Endometrium (tissue), 2 donors: ENCODE results near the gene PPIAL4G.
"Not testable (repeated sequence)": the region's sequence is repeated elsewhere in the genome, so short reads cannot be mapped to it uniquely, and the experiment has no call there.

Experiments used
- FAIRE-seq: peaks from 2 replicates; lab custom pipeline; 2012; peaks lifted over from hg19 to GRCh38; lab: Jason Lieb, UNC
- donor health status: control.
- donor health status: control.

PPIAL4G gene

DNA sequence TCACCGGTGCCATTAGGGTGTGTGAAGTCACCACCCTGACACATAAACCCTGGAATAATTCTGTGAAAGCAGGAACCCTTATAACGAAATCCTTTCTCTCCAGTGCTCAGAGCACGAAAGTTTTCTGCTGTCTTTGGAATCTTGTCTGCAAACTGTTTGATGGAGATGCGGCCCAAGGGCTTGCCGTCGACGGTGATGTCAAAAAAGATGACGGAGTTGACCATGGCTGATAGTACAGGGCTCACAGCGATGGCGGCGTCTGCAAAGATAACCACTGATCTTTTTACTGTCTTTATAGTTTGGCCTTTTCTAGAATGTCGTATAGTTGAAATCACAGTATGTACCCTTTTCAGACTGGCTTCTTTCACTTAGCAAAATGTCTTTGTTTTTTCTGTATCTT lies at the start of gene PPIAL4G:
Gene PPIAL4G, minus strand, starts transcription at position 274 of the 400 bp plus-strand sequence. Its CDS starts 50 bp downstream, at position 224.
- FAIRE-seq, result not testable (repeated sequence)

DNA sequence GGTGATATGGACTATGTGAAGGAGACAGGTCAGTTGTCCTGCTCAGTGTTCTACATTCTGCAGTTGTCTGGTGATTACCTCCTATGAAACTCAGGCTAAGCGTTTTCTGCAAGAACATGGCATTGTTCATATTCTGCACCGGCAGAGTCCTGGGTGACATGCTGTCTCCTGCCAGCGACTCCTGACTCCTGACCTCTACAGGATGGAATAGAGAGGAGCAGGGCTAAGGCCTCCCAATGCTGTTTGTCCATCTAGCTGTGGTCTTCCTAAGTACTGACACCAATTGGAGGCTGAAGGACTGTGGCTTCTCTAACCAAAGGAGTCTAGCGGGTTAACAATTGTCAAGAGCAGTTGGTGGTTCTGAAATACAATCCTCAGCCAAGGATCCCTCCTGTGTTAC lies 49.1 kb upstream of the PPIAL4G start:
- FAIRE-seq, result not testable (repeated sequence)

DNA sequence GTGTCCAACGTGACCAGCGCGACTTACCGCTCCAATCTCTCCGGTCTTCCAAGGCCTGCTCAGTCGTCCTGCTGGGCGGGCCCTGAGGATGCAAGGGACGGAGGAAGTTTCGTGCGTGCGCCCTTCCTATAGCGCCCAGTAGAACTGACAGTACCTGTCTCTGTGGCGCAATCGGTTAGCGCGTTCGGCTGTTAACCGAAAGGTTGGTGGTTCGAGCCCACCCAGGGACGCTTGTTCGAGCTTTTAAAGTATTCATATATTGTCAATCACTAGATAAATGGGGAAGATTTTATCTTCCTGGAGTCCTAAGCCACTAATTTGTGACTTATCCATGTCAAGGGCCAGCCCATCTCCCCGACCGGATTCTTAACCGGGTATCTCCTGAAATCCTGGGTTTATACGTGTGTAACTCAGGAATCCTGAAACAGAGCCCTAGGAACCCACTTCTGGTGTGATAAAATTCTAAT lies 46.0 kb upstream of the PPIAL4G start:
- not testable (repeated sequence) for FAIRE-seq

DNA sequence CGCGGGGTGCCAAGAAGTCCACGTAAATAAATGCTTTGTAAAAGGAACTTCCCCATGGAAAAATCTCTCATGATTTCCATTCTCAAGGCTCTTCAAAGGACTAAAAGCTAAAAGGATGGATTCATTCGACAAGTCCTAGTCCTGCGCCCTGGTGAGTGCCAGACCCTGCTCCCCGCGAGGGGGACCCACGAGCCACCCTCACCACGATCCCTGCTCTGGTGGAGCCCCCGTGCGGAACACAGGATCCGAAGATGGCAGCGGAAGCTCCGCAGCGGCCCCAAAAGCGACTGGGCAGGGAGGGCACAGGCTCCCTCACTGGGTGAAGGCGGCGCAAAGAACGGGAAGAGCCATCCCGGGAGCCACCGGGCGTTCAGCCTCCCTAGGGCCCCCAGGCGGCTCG lies 45.5 kb upstream of the PPIAL4G start:
- FAIRE-seq, result not testable (repeated sequence)

DNA sequence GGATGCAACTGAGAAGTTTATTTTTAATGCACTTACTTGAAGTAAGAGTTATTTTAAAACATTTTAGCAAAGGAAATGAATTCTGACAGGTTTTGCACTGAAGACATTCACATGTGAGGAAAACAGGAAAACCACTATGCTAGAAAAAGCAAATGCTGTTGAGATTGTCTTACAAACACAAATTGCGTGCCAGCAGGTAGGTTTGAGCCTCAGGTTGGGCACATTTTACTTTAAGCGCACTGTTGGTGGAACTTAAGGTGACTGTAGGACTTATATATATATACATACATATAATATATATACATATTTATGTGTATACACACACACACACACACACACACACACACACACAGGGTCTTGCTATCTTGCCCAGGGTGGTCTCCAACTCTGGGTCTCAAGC lies 43.5 kb upstream of the PPIAL4G start:
- FAIRE-seq, result not testable (repeated sequence)

DNA sequence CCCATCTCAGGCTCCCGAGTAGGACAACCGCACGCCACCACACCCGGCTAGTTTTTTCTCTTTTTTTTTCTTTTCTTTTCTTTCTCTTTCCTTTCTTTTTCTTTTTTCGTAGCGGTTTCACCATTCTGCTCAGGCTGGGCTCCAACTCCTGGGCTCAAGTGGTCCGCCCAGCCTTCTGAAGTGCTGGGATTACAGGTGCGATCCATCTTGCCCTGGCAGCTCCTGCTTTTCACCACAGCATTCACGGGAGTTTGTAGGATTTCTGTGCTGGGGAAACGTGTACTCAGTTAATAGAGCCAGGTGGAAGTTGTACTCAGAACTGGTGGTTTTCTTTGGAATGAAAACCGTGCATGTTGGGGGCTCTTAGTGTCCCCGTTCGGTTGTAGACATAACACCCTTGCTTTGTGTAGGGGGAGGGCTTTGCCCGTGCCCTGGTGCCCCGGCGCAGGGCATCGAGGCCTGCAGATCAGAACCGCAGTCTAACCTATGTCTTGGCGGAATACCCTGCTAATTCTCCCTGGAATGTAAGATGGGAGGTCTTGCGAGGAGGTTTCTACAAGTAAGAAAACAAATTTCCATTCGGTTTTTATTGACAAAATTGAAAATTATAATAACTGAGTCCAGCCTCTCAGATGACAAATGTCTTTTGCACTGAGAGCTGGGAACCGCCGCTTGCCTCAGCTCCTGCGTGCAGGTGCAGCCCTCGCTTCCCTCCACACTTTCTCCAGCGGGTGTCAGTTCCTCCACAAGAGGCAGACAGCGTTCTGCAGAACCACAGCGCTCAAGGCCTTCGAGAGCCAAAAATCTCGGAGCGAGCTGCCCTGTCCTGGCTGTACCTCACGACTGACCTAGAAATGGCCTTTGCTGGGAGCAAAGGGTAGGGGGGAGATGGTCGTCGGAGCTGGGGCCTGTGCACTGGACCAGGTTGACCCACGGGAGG lies 40.4 kb upstream of the PPIAL4G start:
- FAIRE-seq, result not testable (repeated sequence)

DNA sequence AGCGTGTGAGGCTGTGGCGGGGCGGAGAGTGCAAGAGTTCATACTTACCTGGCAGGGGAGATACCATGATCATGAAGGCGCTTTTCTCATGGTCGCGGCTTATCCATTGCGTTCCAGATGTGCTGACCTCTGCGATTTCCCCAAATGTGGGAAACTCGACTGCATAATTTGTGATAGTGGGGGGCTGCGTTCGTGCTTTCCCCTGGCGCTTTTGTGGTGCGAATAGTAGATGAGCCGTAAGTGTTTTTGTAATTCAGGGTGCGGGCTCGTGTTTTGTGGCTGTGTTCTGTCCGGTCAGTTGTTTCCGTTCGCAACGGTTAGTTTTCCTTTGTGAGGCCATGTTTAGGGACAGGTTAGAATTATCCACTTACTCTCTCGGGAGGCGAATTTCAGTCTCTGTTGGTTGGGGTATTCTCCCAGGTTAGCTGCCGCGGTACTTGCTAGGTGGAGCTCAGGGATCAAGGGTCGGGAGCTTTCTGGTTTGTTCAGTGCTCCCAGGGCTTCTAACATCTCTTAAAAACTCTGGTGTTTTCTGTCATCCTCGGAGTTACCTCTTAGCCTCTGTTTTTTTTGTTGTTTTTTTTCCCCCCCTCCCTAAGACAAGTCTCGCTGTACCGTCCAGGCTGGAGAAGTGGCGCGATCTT lies 39.6 kb upstream of the PPIAL4G start:
- FAIRE-seq, result not testable (repeated sequence)

DNA sequence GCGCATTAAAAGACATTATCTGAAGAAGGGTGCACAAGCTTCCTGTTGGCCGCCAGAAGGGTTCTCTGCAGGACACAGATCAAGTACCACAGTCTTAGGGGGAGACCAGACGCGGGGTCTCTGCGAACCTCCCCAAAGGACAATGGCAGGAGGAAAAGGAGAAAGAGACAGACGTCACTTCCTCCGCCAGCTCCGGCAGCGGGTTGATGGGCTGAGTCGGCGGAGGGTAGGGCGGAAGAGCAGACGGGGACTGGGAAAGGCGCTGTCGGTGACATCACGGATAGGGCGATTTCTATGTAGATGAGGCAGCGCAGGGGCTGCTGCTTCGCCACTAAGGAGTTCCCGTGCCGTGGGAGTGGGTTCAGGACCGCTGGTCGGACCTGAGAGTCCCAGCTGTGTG lies 39.0 kb upstream of the PPIAL4G start:
- FAIRE-seq, result not testable (repeated sequence)

DNA sequence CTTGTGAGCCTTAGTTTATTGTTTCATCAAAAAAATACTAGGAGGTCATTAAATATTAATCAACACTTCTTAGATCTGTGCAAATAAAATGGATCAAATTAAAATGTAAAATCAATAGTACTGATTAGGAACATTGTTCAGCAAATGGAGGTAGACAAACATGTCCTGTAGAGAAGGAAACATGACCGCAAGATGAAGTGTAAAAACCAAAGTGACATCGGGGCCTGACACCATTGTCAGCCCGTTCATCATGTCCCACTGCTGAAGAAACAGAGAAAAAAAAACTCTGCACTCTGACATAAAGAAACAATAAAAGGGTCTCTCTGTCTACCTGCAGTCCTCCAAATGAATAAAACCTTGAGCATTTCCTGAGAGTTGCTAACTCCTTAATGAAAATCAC lies 31.2 kb upstream of the PPIAL4G start:
- FAIRE-seq, result not testable (repeated sequence)

DNA sequence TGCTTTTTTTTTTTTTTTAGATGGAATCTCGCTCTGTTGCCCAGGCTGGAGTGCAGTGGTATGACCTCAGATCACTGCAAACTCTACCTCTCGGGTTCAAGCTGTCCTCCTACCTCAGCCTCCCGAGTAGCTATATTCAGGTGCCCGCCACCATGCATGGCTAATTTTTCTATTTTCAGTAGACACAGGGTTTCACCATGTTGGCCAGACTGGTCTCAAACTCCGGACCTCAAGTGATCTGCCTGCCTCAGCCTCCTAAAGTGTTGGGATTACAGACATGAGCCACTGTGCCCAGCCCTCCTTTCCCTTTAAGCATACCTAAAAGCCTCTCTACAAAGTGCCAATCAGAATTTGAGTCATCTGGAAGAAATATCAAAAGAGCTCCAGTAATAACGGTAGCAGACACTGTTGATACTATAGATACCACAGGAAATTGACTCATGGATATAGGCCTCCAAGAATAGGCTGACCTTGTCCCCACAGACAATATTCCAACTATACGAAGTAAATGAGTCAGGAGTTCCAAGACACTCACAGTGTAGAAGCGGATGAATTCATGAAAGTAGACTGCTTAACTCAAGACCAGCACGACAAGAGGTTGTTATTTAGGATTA lies 29.6 kb upstream of the PPIAL4G start:
- FAIRE-seq, result not testable (repeated sequence)

DNA sequence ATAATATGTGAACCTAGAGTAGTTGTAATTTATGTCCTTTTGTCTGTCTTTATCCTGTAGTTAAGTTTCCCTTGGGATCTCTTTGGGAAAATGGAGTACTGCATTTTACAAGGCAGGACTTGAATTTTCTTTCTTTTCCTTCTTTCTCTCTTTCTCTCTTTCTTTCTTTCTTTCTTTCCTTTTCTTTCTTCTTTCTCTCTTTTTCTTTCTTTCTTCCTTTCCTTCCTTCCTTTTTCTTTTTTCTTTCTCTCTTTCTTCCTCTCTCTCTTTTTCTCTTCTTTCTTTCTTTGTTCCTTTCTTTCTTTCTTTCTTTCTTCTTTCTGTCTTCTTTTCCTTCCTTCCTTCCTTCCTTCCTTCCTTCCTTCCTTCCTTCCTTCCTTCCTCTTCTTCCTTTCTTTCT lies 10.8 kb upstream of the PPIAL4G start:
- FAIRE-seq, result not testable (repeated sequence)

DNA sequence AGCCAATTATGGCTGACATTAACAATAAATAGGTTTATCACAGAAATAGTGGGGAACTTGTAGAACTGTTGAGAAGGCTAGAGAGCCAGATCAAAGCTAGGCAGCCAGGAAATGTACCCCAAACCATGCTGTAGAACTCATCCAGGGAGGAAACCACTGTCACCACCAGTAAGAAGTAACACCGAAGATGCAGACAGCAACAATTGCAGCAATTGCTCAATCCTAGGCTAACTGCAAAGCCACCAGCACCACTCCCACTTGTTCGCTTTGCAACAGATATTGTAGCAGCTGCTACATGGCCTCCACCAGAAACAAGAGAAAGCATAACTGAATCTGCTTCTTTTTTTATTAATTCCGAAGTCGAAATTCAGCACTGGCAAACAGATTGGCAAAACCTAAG lies 2.0 kb downstream of the PPIAL4G start:
- FAIRE-seq, result not testable (repeated sequence)

DNA sequence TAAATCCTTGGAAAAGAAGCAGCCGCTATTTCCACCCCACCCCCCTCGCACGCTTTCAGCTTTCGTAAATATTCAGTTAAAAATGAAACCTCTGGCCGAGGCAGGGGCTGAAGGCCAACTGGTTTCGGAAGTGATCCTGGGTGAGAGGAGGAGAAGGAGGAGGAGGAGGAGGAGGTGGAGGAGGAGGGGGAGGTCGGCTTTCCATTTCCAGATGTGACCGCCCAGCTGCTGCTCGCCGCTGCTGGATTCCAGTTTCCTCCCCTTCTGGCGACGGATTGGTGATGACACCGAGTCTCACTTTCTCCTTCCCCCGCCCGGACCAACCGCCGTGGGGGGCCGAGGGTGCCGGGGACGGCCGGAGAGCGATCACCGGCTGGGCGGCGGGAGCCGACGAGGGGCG lies 23.4 kb downstream of the PPIAL4G start:
- FAIRE-seq, result not testable (repeated sequence)

DNA sequence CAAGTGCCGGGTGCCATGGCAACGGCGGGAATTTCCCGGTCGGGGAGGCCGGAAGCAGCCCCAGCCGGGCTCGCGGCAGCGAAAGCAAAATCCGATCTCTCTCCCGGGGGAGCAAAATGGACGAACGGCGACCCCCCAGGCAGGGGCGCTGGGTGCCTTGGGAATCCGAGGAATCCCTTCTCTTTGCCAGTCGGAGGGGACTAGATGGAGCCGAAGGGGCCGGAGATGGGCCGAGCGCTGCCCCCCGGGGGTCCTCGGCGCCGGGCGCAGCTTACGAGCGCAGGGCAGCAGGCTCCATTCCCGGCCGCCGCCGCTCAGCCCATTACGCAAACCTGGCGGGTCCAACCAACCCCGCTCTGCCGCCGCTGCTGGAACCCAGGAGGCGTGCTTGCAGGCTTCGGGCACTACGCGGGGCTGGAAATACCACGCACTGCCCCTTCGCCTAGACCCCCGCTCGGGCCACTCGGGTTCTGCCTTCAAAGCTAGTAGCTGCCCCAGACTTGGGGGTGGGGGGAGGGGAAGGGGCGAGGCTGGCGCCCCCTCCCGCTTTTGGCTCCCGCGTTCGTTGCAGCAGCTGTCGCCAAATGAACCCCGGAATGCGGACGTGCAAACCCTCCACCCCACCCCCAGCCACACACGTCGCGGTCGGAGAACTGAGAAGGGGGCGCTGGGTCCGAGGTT lies 24.1 kb downstream of the PPIAL4G start:
- not testable (repeated sequence) for FAIRE-seq

DNA sequence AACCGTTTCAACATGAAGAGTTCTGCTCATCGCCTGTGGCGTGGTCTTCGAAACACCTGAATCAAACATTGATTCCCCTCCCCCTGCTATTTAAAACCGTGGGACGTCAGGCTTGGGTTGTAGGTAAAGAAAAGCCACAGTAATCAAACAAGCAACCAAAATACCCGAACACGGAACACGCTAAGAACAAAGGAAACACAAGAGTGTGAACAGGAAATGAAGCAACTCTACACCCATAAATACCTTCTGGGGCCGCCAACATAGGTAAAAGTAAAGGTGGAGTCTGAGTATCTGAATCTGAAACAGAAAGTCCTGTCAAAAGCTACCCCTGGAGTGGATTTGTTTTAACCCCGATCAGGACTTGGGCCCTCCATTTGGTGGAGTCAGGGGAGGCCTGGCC lies 24.7 kb downstream of the PPIAL4G start:
- FAIRE-seq, result not testable (repeated sequence)

DNA sequence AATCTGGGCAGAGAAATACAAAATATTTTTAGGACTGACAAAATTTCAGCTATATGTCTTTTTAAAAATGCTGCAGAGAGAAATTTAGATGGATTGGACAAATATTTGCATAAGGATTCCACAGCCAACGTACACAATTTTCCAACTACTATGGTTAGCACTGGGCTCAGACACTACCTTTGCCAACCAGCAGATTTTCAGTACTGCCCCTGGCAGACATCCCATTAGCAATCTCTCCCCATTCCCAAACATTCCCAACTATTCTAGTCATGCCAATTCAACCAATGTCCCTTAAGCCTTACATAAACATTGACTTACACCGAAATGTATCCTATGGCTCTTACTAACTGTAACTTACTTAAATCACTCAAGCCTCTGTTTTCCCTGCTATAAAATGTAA lies 30.3 kb downstream of the PPIAL4G start:
- not testable (repeated sequence) for FAIRE-seq

DNA sequence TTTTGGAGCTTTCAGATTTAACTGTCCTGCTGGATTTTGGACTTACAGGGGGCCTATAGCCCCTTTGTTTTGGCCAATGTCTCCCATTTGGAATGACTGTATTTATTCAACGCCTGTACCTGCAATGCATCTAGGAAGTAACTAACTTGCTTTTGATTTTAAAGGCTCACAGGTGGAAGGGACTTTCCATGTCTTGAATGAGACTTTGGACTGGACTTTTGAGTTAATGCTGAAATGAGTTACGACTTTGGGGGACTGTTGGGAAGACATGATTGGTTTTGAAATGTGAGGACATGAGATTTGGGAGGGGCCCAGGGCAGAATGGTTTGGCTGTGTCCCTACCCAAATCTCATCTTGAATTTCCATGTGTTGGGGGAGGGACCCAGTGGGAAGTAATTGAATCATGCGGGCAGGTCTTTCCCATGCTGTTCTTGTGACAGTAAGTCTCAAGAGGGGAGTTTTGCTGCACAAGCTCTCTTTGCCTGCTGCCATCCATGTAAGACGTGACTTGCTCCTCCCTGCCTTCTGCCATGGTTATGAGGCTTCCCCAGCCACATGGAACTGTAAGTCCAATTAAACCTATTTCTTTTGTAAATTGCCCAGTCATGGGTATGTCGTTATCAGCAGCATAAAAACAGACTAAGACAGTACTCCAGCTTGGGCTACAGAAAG lies 43.3 kb downstream of the PPIAL4G start:
- not testable (repeated sequence) for FAIRE-seq

DNA sequence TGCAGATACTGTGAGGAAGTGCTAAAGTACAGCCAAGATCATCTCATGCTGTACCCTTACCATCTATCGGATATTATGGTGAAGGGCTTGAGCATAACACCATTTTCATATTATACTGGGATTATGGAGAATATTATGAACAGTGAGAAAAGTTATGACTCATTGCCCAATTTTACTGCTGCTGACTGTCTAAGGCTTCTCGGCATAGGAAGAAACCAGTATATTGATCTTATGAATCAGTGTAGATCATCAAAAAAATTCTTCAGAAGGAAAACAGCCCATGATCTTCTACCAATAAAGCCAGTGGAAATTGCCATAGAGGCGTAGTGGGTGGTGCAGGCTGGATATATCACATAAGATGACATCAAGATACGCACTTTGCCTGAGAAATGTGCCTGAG lies 47.7 kb downstream of the PPIAL4G start:
- FAIRE-seq, result no peak

DNA sequence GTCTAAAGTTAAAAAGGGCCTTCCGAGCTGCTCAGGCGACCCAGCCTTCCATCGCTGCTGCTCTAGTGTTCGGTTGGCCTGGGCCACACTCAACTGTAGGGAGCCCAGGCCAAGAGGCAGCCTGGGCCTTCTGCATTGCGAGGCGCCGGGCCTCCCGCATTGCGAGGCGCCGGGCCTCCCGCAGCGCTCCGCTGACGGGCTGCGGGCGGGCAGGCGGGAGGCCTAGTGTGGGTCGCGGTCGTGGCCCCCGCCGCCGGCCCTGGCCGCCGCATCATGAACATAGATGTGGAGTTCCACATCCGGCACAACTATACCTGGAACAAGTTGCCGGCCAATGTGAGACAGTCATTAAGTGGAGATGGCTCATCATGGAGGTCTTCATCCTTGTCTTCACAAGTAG lies 48.3 kb downstream of the PPIAL4G start:
- FAIRE-seq, result no peak

DNA sequence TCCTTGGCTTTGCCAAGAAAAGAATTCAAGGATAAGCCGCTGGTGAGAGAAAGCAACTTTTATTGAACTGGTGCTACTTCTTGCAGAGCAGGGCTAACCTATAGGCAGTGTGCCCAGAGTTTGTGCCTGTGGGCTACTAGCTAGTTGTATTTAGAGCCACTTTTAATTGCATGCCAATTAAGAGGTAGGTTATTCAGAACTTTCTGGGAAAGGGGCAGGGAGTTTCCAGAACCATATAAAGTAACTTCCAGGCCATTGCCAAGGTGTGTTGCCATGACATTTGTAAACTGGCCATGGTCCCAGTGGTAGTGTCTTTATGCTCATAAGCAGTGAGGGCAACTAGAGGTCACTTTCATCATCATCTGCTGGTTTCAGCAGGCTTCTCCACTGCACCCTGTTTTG lies 50.2 kb downstream of the PPIAL4G start:
- FAIRE-seq, result not testable (repeated sequence)
